Kidney epithelial cell (primary cell): Measurements from ENCODE around the gene RASA2. TPM values are rescaled to one million over a fixed set of nuclear protein-coding genes. Genes with fewer than 3 reads are reported as not detected.

ENCODE experiments used
- DNase-seq: peaks from one replicate; pipeline ENCODE4 v3.0.0-alpha.2; 2010; ENCODE audit warnings: low read depth
- H3K27me3 ChIP-seq: 2 replicates; pipeline ENCODE4 v1.6.0; 2011; ENCODE audit warnings: low read length; ENCODE audit not compliant: control insufficient read depth, insufficient read depth
- H3K36me3 ChIP-seq: 2 replicates; pipeline ENCODE4 v1.5.1; 2011; ENCODE audit warnings: low read length; ENCODE audit not compliant: control insufficient read depth, insufficient read depth
- H3K4me3 ChIP-seq: 2 replicates; pipeline ENCODE4 v1.5.1; 2011; ENCODE audit warnings: low read depth, mild to moderate bottlenecking, control low read depth, low read length
- total RNA-seq: library from RNA; depleted of rRNA; stranded (reverse); fragments of >200 nt; gene quantifications from 2 replicates; pipeline ENCODE4 v1.2.3, GENCODE V29; 2015
- TF ChIP-seq, protein P1 (sequence below): IDR thresholded peaks from 2 replicates; pipeline ENCODE4 v1.5.1; 2011; ENCODE audit warnings: mild to moderate bottlenecking, moderate library complexity, low read length, control low read depth, inconsistent platforms; ENCODE audit not compliant: insufficient read depth, poor library complexity, severe bottlenecking

The RASA2 gene
- total RNA-seq, 1 donor from 2014 or later = 16.8 TPM

DNA sequence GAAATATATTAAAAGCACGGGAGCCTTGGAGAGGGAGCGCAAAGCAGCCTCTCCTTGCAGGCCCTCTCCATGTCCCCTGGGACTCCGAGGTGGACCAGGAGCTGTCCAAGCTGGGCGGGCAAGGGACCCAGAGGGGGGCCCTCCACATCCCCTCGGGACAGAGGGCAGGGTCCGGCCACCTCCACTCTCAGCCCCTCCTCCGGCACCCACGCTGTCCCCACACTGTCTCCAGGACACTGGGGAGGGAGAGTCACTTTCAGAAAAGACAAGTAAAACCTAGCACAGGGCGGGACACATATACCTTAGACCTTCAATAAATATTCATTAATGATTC lies 173.8 kb downstream of the RASA2 start:
- no peaks in the 10 kb centered on the region for H3K36me3 ChIP-seq
- no peak for DNase-seq
- TF ChIP-seq, protein P1, sequence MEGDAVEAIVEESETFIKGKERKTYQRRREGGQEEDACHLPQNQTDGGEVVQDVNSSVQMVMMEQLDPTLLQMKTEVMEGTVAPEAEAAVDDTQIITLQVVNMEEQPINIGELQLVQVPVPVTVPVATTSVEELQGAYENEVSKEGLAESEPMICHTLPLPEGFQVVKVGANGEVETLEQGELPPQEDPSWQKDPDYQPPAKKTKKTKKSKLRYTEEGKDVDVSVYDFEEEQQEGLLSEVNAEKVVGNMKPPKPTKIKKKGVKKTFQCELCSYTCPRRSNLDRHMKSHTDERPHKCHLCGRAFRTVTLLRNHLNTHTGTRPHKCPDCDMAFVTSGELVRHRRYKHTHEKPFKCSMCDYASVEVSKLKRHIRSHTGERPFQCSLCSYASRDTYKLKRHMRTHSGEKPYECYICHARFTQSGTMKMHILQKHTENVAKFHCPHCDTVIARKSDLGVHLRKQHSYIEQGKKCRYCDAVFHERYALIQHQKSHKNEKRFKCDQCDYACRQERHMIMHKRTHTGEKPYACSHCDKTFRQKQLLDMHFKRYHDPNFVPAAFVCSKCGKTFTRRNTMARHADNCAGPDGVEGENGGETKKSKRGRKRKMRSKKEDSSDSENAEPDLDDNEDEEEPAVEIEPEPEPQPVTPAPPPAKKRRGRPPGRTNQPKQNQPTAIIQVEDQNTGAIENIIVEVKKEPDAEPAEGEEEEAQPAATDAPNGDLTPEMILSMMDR = no peak
- H3K4me3 ChIP-seq = no peak overlapping the region
- peaks cover 18% of the 10 kb centered on the region for H3K27me3 ChIP-seq

DNA sequence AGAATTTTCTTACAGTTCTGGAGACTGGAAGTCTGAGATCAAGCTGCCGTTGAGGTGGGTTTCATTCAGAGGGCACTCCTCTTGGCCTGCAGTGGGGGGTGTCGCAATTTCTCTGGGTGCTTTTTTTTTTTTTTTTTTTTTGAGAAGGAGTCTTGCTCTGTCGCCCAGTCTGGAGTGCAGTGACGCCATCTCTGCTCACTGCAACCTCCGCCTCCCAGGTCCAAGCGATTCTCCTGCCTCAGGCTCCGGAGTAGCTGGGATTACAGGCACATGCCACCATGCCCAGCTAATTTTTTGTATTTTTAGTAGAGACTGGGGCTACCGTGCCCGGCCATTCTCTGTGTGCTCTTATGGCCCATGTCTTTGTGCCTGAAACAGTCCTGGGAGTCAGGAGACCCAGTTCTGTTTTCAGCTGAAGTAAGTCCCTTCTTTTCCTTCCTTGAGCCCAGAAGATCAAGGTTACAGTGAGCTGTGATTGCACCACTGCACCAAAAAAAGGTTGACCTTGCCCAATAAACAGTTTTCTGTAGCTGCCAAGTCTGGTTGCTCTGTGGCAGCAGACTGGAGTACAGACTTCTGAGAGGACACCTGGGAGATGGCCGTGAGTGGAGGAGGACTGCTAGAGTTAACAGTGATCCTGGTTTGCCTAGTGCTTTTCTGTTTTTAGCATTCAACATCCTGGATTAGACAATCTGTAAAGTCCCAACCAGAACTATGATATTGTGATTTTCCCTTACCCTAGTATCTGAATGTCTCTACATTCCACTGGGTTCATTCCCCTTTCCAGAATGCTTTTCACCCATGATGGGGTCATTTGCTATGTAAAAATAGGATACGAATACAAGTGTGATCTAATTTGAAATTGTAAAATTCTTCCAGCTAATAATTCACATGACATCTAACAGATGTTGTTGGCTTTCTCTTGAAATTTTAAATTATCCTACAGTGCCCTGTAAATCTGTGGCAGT lies 174.7 kb downstream of the RASA2 start:
- Histone ChIP-seq H3K27me3 (peaks cover 16% of the 10 kb centered on the region), H3K36me3 (no peaks in the 10 kb centered on the region), H3K4me3 (no peak overlapping the region)
- TF ChIP-seq, protein P1 = no peak
- DNase-seq = no peak

DNA sequence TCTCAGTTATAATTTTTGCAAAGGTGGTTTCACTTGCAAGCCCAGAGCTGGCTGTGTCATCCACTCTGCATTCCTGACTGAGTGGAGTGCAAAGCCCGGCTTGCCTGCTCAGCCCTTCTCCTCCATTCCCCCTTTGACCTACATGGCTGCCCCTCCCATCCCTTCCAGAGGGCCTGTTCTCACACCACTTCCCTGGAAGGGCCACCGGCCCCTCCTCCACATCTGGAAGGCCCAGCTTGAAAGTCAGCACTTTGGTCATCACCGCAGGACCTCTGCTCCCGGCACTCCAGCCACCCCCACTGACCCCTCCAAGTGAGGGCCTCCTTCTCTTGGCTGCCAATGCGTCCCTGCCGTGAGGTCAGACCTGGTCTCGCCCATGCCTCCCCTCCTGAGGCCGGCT lies 177.2 kb downstream of the RASA2 start:
- DNase-seq = no peak
- H3K27me3 ChIP-seq = peaks cover 7% of the 10 kb centered on the region
- TF ChIP-seq, protein P1 = no peak
- H3K36me3 ChIP-seq = no peaks in the 10 kb centered on the region
- H3K4me3 ChIP-seq = no peak overlapping the region

Other genes starting within 250 kb of the RASA2 start
- 85.4 and 87.0 TPM in 2 replicates for gene ZBTB38, start 118.5 kb upstream of the RASA2 start, total RNA-seq